ENCODE measurements around the gene IL21.
"Not testable (repeated sequence)": the region's sequence is repeated elsewhere in the genome, so short reads cannot be mapped to it uniquely, and the experiment has no call there.

Gene IL21

GRCh38 chr4:122621016-122621507 lies at the start of gene IL21:
Gene IL21, minus strand, starts transcription at chr4:122621066. Its CDS starts 55 bp downstream, at chr4:122621011.
- no peak for DNase-seq

GRCh38 chr4:122669911-122670738 lies 49.3 kb upstream of the IL21 start:
- no peak for DNase-seq

GRCh38 chr4:122668241-122668640 lies 47.4 kb upstream of the IL21 start:
- no peak for DNase-seq

GRCh38 chr4:122666527-122667245 lies 45.8 kb upstream of the IL21 start:
- no peak for DNase-seq

- DNase-seq, result no peak
These were observed 44.5 kb upstream of the IL21 start for GRCh38 chr4:122665161-122665929.

GRCh38 chr4:122663814-122664610 lies 43.1 kb upstream of the IL21 start:
- no peak for DNase-seq

GRCh38 chr4:122663291-122663690 lies 42.4 kb upstream of the IL21 start:
- no peak for DNase-seq

GRCh38 chr4:122662701-122663100 lies 41.8 kb upstream of the IL21 start:
- DNase-seq, result no peak

GRCh38 chr4:122661176-122662160 lies 40.6 kb upstream of the IL21 start:
- peak; percentile 0 for DNase-seq

- DNase-seq, result no peak
These were observed 38.0 kb upstream of the IL21 start for GRCh38 chr4:122658818-122659295.

GRCh38 chr4:122658377-122658776 lies 37.5 kb upstream of the IL21 start:
- no peak for DNase-seq

- no peak for DNase-seq
These were observed 36.7 kb upstream of the IL21 start for GRCh38 chr4:122657553-122657952.

- not testable (repeated sequence) for DNase-seq
These were observed 35.7 kb upstream of the IL21 start for GRCh38 chr4:122656583-122656982.

- no peak for DNase-seq
These were observed 31.5 kb upstream of the IL21 start for GRCh38 chr4:122652379-122652778.

GRCh38 chr4:122650148-122650547 lies 29.3 kb upstream of the IL21 start:
- no peak for DNase-seq

- no peak for DNase-seq
These were observed 26.8 kb upstream of the IL21 start for GRCh38 chr4:122647656-122648055.

- no peak for DNase-seq
These were observed 22.4 kb upstream of the IL21 start for GRCh38 chr4:122643257-122643656.

GRCh38 chr4:122639181-122639580 lies 18.3 kb upstream of the IL21 start:
- DNase-seq, result no peak

- DNase-seq, result no peak
These were observed 15.8 kb upstream of the IL21 start for GRCh38 chr4:122636697-122637096.

GRCh38 chr4:122635205-122635604 lies 14.3 kb upstream of the IL21 start:
- DNase-seq, result no peak

- DNase-seq, result no peak
These were observed 12.3 kb upstream of the IL21 start for GRCh38 chr4:122633211-122633610.
